Retinal pigment epithelial cell (primary cell): ENCODE measurements around the gene UBE2J2.
A peak's percentile ranks its signal among the peaks of the same experiment; 100 is the strongest.

Source experiments
- DNase-seq: peaks from one replicate; pipeline ENCODE4 v3.0.0-alpha.2; 2010; ENCODE audit warnings: low read depth
- H3K4me3 ChIP-seq: 2 replicates; pipeline ENCODE4 v1.5.1; 2011; ENCODE audit warnings: mild to moderate bottlenecking, low read length, control low read depth, moderate library complexity
- TF ChIP-seq, protein P1 (sequence below): conservative IDR thresholded peaks from 2 replicates; pipeline ENCODE4 v1.5.1; 2011; ENCODE audit warnings: low read depth, low read length, control low read depth, inconsistent platforms

UBE2J2 gene

DNA sequence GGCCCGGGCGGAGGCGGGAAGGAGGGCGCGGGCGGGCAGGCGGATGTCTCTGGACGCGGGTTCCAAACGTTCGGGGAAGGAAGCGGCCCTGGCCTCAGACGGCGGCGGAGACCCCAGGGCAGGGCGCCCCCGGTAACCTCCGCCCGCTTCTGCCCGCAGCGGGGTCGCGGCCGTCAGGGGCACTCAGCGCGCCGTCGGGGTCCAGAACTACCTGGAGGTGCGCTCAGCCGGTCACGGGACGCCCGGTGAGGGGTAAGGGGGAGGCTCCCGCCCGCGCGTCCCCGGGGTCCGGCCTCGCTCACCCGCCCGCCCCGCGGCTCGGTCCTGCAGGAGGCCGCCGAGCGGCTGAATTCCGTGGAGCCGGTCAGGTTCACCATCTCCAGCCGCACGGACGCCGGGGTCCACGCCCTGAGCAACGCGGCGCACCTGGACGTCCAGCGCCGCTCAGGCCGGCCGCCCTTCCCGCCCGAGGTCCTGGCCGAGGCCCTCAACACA is 35.1 kb upstream of the UBE2J2 start:
- TF ChIP-seq, protein P1, sequence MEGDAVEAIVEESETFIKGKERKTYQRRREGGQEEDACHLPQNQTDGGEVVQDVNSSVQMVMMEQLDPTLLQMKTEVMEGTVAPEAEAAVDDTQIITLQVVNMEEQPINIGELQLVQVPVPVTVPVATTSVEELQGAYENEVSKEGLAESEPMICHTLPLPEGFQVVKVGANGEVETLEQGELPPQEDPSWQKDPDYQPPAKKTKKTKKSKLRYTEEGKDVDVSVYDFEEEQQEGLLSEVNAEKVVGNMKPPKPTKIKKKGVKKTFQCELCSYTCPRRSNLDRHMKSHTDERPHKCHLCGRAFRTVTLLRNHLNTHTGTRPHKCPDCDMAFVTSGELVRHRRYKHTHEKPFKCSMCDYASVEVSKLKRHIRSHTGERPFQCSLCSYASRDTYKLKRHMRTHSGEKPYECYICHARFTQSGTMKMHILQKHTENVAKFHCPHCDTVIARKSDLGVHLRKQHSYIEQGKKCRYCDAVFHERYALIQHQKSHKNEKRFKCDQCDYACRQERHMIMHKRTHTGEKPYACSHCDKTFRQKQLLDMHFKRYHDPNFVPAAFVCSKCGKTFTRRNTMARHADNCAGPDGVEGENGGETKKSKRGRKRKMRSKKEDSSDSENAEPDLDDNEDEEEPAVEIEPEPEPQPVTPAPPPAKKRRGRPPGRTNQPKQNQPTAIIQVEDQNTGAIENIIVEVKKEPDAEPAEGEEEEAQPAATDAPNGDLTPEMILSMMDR: no peak
- no peak for DNase-seq
- H3K4me3 ChIP-seq: peak overlapping the region; percentile 48

DNA sequence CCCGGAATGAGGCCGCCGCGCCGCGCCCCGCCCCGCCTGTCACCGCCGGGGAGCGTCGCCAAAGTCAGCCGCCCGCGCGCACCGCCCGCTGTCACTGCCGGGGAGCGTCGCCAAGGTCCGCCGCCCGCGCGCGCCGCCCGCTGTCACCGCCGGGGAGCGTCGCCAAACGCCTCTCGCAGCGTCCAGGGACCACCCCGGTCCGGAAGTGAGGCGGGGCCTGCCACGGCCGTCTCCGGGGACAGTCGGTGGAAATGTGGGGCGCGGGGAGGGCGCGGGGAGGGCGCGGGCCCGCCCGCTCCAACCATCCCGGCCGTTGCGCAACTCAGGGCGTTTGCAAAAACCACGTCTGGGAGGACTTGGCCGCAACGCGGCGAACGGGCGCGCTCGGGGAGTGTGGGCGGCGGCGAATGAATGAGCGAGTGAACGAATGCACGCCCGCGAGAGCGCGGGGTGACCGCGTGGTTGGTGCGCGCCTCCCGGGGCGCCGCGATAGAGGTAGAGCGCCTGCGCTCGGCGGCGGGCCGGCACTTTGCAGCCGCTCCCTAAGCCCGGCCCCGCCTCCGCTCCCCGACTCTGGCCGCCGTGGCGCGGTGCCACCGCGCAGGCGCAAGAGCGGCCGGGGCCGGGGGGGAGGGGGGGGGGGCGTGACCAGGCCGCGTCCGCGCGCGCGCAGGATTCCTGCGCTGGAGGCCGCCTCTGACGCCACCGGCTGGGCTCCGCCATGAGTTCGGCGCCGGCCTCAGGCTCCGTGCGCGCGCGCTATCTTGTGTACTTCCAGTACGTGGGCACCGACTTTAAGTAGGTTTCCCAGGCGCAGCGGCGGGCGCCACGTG is 34.5 kb upstream of the UBE2J2 start, which contains the start of the genes ACAP3 and PUSL1:
TSS of gene ACAP3 (minus strand) at position 8 of the 833 bp plus-strand sequence. CDS start 115 bp downstream, outside the sequence.
TSS of gene PUSL1 (plus strand) at position 675 of the 833 bp plus-strand sequence. CDS start at position 722, 47 bp downstream.
- TF ChIP-seq, protein P1: no peak
- peak within 1 kb of the TSS; percentile 61 for H3K4me3 ChIP-seq
- peak; percentile 62 for DNase-seq

DNA sequence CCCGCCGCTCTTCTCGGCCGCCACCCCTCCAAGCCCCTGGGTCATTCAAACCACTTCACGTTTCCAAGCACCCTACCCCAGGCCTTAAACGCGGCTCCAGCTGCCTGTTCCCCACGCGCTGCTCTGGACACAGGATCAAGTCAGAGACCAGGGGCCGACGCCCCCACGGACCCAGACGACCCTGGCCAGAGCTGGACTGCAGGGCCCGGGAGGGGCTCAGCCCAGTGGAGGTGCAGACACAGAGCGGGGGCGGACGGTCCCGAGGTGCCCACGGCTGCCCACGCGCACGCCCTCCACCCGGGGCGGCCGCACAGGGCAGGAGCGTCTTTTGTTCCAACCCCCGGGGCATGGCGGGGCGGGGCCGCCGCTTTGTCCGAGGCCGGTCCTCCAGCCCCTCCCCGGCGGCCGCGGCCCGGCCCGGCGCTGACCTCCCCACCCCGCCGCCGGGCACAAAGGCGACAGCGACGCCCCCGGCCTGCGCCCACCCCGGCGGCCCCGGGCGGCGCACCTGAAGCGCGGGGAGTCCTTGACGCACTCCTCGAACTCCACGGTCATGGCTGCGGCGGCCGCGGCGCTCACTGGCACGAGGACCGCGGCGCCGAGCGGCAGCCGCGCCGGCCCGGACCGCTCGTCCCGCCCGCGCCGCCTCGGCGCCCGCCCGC is 33.7 kb upstream of the UBE2J2 start:
- TF ChIP-seq, protein P1: no peak
- peak overlapping the region; percentile 61 for H3K4me3 ChIP-seq
- DNase-seq: no peak

DNA sequence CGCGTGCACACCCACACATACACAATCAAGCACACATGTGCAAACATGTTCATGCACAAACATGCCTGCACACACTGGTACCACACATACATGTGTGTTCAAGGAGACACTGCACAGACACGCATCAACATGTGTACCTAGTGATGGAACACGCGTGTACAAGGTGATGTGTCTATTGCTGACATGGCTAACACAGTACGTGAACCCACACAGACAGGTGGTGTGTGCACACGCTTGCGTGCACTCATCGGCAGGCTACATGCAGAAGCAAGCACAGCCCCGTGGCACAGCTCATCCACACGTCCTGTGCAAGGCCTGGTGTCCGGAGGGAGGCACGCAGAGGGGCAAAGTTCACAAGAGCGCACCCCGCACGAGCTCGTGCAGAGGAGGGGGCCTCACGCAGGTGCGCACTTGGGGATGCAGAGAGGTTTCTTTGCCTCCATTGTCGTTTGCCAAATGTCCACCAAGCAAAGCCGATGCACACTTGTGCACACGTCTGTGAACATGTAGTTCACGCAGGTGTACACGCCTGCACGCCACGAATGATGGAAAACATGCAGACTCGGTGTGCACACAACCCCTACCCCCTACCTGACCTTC is 33.1 kb upstream of the UBE2J2 start:
- TF ChIP-seq, protein P1: no peak
- no peak for DNase-seq
- H3K4me3 ChIP-seq: peak overlapping the region; percentile 61

DNA sequence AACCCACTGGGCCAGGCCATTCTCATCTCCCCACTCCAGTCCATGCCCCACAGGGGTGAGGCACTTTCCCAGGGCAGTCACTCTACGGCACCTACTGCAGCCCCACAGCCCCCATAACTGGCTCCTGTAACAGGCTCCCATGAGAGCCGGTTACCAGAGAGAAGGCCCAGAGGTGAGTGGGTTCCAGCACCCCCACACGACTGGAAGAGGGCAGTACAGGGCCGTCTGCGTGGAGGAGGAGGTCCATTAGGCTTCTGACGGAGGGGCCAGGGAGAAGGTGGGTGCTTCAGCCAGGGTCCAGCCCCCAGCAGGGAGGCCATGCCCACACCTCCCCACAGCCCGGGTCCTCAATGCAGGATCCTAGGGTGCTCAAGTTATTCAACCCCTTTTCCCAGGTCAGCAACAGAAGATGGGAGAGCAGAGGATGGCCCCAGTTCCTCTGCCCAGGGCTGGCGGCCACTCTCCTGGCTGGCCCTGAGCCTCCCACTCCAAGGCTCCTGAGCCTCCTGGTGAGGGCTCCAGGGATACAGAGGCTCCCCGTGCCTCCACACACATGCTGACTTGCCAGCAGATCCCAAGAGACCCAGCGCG is 32.5 kb upstream of the UBE2J2 start:
- DNase-seq: no peak
- H3K4me3 ChIP-seq: peak overlapping the region; percentile 61

DNA sequence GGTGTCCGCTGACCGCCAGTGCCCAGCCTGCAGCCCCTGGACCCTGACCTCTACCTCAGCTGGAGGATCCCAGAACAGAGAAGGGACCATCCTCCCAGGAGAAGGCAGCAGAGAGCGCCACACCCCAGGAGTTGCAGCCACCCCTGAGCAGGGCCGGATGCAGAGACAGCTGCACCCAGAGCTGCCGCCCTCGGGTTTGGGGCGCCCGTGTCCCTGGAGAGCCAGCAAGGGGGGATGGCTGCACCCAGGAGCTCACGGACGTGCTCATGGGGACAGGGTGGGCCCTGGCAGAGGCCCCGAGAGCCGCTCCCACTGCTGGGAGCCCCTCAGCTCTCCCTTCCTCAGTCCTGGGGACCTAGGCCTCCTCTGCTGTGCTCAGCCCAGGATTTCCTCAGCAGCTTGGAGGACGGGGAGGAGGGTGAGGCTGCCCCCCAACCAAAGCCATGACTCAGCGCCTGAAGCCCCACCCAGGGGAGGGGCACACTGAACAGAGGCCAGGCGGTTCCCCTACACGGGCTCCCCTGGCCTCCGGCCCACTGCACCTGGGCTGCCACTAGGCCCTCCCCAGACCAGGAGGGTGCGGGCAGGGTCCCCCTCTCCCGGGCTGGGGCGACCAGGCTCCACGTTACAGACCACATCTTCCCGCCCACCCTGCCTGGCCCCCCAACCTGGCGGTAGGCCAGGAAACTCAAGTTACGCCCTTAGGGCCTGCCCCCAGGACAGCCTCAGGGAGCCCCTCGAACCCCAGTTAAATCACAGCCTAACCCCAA is 31.8 kb upstream of the UBE2J2 start:
- no peak for DNase-seq
- H3K4me3 ChIP-seq: no peak overlapping the region
- TF ChIP-seq, protein P1: peak; percentile 13

More for the DNA sequence above, 32.5 kb upstream of the UBE2J2 start:
- TF ChIP-seq, protein P1: peak; percentile 28
